H1 (cell line): Measurements from ENCODE around the gene PROSER3. TPM values are rescaled to one million over a fixed set of nuclear protein-coding genes. Genes with fewer than 3 reads are reported as not detected.

ENCODE experiments used
- CTCF ChIA-PET: fragments of 300-600 bp; sonication (Branson Sonifier 250); formaldehyde crosslinking; loops from one replicate; lab custom pipeline; 2021; ENCODE audit not compliant: partially characterized antibody; lab: Charles Lee
- POLR2A ChIA-PET: fragments of 300-600 bp; sonication (Branson Sonifier 250); formaldehyde crosslinking; loops from one replicate; lab custom pipeline; 2021; ENCODE audit warnings: inconsistent platforms; ENCODE audit not compliant: partially characterized antibody; lab: Charles Lee
- DNase-seq, 2 experiments: peaks; one replicate each; pipeline versions ENCODE4 v3.0.0 to v3.0.0-alpha.2; 2010 to 2022; ENCODE audit warnings: low spot score in 2 of 2, low read depth in 1 of 2, mixed read lengths in 1 of 2
- FAIRE-seq: peaks from 2 replicates; lab custom pipeline; 2011; peaks lifted over from hg19 to GRCh38; lab: Jason Lieb, UNC
- H2AFZ ChIP-seq: 2 replicates; pipeline ENCODE4 v1.8.1; 2012; ENCODE audit warnings: low read length, inconsistent platforms
- H2AK5ac ChIP-seq: 2 replicates; pipeline ENCODE4 v1.6.1; 2013; ENCODE audit warnings: low read depth, low read length
- H2BK120ac ChIP-seq: replicated peaks from 2 replicates; pipeline ENCODE3; 2013; ENCODE audit warnings: low read depth, low read length, inconsistent platforms
- H2BK12ac ChIP-seq: 2 replicates; pipeline ENCODE4 v1.6.1; 2013; ENCODE audit warnings: low read depth, low read length
- H2BK15ac ChIP-seq: 2 replicates; pipeline ENCODE4 v1.6.1; 2013; ENCODE audit warnings: low read length
- H2BK20ac ChIP-seq: 2 replicates; pipeline ENCODE4 v1.6.1; 2013; ENCODE audit warnings: low read length
- H2BK5ac ChIP-seq: 2 replicates; pipeline ENCODE4 v1.6.1; 2013; ENCODE audit warnings: low read depth, low read length
- H3K14ac ChIP-seq: 2 replicates; pipeline ENCODE4 v1.6.1; 2013; ENCODE audit warnings: inconsistent platforms; ENCODE audit not compliant: insufficient read length
- H3K18ac ChIP-seq: 2 replicates; pipeline ENCODE4 v1.6.1; 2013; ENCODE audit warnings: low read length; ENCODE audit errors: extremely low read depth
- H3K23ac ChIP-seq: 2 replicates; pipeline ENCODE4 v1.6.1; 2013; ENCODE audit warnings: inconsistent platforms; ENCODE audit not compliant: insufficient read length
- H3K23me2 ChIP-seq: 2 replicates; pipeline ENCODE4 v1.6.1; 2013; ENCODE audit warnings: low read depth, low read length
- H3K27ac ChIP-seq: 2 replicates; pipeline ENCODE4 v1.6.1; 2011; ENCODE audit warnings: low read depth, low read length, inconsistent platforms
- H3K27me3 ChIP-seq, 4 experiments: replicated peaks in 1 of 4; 1 replicate in 1 of 4; 2 replicates in 3 of 4; pipeline versions ENCODE4 v1.6.1 to v1.8.1; 2011 to 2013; ENCODE audit warnings: low read length in 3 of 4, mild to moderate bottlenecking in 3 of 4, inconsistent platforms in 2 of 4, mixed read lengths in 2 of 4, moderate library complexity in 1 of 4; ENCODE audit not compliant: control insufficient read depth in 3 of 4, insufficient read depth in 3 of 4; ENCODE audit errors: extremely low read depth in 1 of 4
- H3K36me3 ChIP-seq, 4 experiments: 2 replicates each; pipeline versions ENCODE4 v1.6.1 to v1.8.1; 2011 to 2013; ENCODE audit warnings: mild to moderate bottlenecking in 4 of 4, low read length in 3 of 4, moderate library complexity in 2 of 4, control low read depth in 1 of 4, inconsistent platforms in 1 of 4; ENCODE audit not compliant: insufficient read depth in 4 of 4, control insufficient read depth in 2 of 4
- H3K4ac ChIP-seq: replicated peaks from 2 replicates; pipeline ENCODE3; 2013; ENCODE audit warnings: low read length, low read depth, mixed read lengths, inconsistent platforms; ENCODE audit not compliant: insufficient read length
- H3K4me1 ChIP-seq, 4 experiments: replicated peaks in 1 of 4; 1 replicate in 1 of 4; 2 replicates in 3 of 4; pipeline versions ENCODE4 v1.6.1 to v1.8.1; 2011 to 2013; ENCODE audit warnings: low read length in 3 of 4, inconsistent platforms in 2 of 4, mixed read lengths in 1 of 4; ENCODE audit not compliant: insufficient read depth in 4 of 4, control insufficient read depth in 3 of 4
- H3K4me2 ChIP-seq, 2 experiments: 2 replicates each; pipeline versions ENCODE4 v1.6.1 to v1.8.1; 2011 to 2013; ENCODE audit warnings: low read depth in 2 of 2, low read length in 2 of 2, control low read depth in 1 of 2, inconsistent platforms in 1 of 2, mild to moderate bottlenecking in 1 of 2; ENCODE audit not compliant: insufficient read depth in 1 of 2
- H3K4me3 ChIP-seq, 4 experiments: fragments of 200-600, 300-600 bp in 1 of 4; sonication (generic), shearing (Covaris generic), sonication (Bioruptor Twin) in 1 of 4; 2 replicates each; pipeline versions ENCODE4 v1.5.1 to v1.8.1; 2011 to 2016; ENCODE audit warnings: low read length in 4 of 4, low read depth in 3 of 4, control low read depth in 2 of 4, inconsistent platforms in 2 of 4, mild to moderate bottlenecking in 2 of 4, mixed read lengths in 1 of 4, moderate library complexity in 1 of 4; ENCODE audit not compliant: insufficient read depth in 2 of 4; ENCODE audit errors: extremely low read depth in 1 of 4
- H3K56ac ChIP-seq: replicated peaks from 2 replicates; pipeline ENCODE3; 2013; ENCODE audit warnings: low read depth, mild to moderate bottlenecking, mixed read lengths, low read length, inconsistent platforms; ENCODE audit not compliant: insufficient read length
- H3K79me1 ChIP-seq: 2 replicates; pipeline ENCODE4 v1.6.1; 2013; ENCODE audit warnings: low read depth, low read length, control low read depth
- H3K79me2 ChIP-seq, 2 experiments: 2 replicates each; pipeline versions ENCODE4 v1.6.1 to v1.8.1; 2012 to 2013; ENCODE audit warnings: low read length in 2 of 2, mild to moderate bottlenecking in 2 of 2, inconsistent platforms in 1 of 2; ENCODE audit not compliant: insufficient read depth in 2 of 2, control insufficient read depth in 1 of 2
- H3K9ac ChIP-seq, 4 experiments: replicated peaks in 1 of 4; 1 replicate in 1 of 4; 2 replicates in 3 of 4; pipeline versions ENCODE4 v1.6.1 to v1.8.1; 2011 to 2013; ENCODE audit warnings: low read depth in 3 of 4, low read length in 3 of 4, control low read depth in 2 of 4, mild to moderate bottlenecking in 2 of 4, moderate library complexity in 2 of 4, inconsistent platforms in 1 of 4; ENCODE audit errors: extremely low read depth in 1 of 4
- H3K9me3 ChIP-seq, 2 experiments: 2 replicates each; pipeline versions ENCODE4 v1.6.1 to v1.8.1; 2012 to 2013; ENCODE audit warnings: mild to moderate bottlenecking in 2 of 2, moderate library complexity in 2 of 2, control low read depth in 1 of 2, inconsistent platforms in 1 of 2, low read depth in 1 of 2, low read length in 1 of 2, mixed read lengths in 1 of 2; ENCODE audit not compliant: insufficient read depth in 2 of 2
- H4K20me1 ChIP-seq, 2 experiments: replicated peaks in 1 of 2; 2 replicates each; pipeline versions ENCODE3 to v1.8.1; 2011 to 2013; ENCODE audit warnings: inconsistent platforms in 2 of 2, low read length in 2 of 2, mild to moderate bottlenecking in 1 of 2; ENCODE audit not compliant: insufficient read depth in 2 of 2, control insufficient read depth in 1 of 2
- H4K5ac ChIP-seq: 2 replicates; pipeline ENCODE4 v1.6.1; 2013; ENCODE audit warnings: low read length, low read depth, mixed read lengths, inconsistent platforms; ENCODE audit not compliant: insufficient read length
- H4K8ac ChIP-seq: 2 replicates; pipeline ENCODE4 v1.8.0; 2013; ENCODE audit warnings: mild to moderate bottlenecking, moderate library complexity, low read length, inconsistent platforms; ENCODE audit not compliant: insufficient read depth; ENCODE audit errors: extremely low read depth
- H4K91ac ChIP-seq: replicated peaks from 2 replicates; pipeline ENCODE3; 2013; ENCODE audit warnings: low read length, mixed read lengths, inconsistent platforms; ENCODE audit not compliant: insufficient read length
- WGBS, 2 experiments: shearing (Covaris generic) in 1 of 2; methylation state at CpG; one replicate each; pipeline versions ENCODE4 v1.1.6 to v1.1.7; 2013 to 2015; ENCODE audit warnings: low lambda C conversion rate in 2 of 2, mixed read lengths in 2 of 2, inconsistent platforms in 1 of 2, low coverage in 1 of 2, missing lambda C conversion rate in 1 of 2; ENCODE audit not compliant: insufficient replicate concordance in 2 of 2, insufficient coverage in 1 of 2, insufficient read length in 1 of 2; ENCODE audit errors: extremely low coverage in 1 of 2, missing lambda C conversion rate in 1 of 2; 5-methylcytosine and 5-hydroxymethylcytosine counted together
- polyA plus RNA-seq, 7 experiments: library from polyadenylated mRNA; depleted of rRNA in 3 of 7; stranded (reverse) in 5 of 7; unstranded in 2 of 7; fragments of >200 nt in 5 of 7; fragments of 200-250 nt in 2 of 7; gene quantifications; 1 replicate in 5 of 7; 2 replicates in 1 of 7; 4 replicates in 1 of 7; pipeline versions ENCODE4 v1.2.1 to v1.2.3, GENCODE V29; 2011 to 2013; ENCODE audit warnings: missing spikeins in 2 of 7, mixed read lengths in 2 of 7
- total RNA-seq: library from RNA; stranded (reverse); fragmentation: NEBNext Ultra II Directional; extraction: Animal tissue kit (Norgen Biotek cat#: 25700); gene quantifications from 2 replicates; pipeline ENCODE4 v1.2.1, GENCODE V29; 2021

The PROSER3 gene
- total and polyA plus RNA-seq, 2 of the 8 experiments (the other 6 are each of a cell fraction or from before 2014, with no cell fraction given), result 17.8 to 28.9 TPM

DNA sequence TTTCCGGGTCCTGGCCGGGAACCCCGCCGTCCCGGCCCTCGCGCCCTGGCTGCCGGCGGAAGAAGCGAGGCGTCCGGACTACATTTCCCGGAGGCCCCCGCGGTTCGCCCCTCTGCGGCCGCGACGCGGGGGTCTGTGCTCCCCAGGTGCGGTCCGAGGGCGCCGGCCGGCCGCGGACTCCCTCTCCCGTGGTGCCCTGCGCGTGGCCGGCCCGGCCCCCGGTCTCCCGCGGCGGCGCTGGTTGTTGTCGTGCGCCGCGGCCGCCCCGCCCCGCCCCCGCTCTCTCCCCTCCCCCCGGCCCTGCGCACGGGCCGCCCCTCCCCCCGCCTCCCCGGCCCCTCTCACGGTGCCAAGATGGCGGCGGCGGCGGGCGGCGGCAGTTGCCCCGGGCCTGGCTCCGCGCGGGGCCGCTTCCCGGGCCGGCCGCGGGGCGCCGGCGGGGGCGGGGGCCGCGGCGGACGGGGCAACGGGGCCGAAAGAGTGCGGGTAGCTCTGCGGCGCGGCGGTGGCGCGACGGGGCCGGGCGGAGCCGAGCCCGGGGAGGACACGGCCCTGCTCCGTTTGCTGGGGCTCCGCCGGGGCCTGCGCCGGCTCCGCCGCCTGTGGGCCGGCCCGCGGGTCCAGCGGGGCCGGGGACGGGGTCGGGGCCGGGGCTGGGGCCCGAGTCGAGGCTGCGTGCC lies 40.2 kb upstream of the PROSER3 start, which contains the start of gene KMT2B:
TSS of gene KMT2B (plus strand) at position 339 of the 680 bp plus-strand sequence. CDS start at position 355, 16 bp downstream.
- Histone ChIP-seq H3K4me1 (peaks cover 0 to 25% (median 17%) of the 10 kb centered on the region in 4 experiments; a peak in 6 of 7 replicates), H2BK12ac (peak within 1 kb of the TSS; percentile 62; the same call in 1 of the 2 replicates), H3K27me3 (no peaks in the 10 kb centered on the region), H3K9me3 (no peaks in the 10 kb centered on the region), H2BK120ac (no peak within 1 kb of the TSS), H3K79me1 (peaks cover 8% of the 10 kb centered on the region), H3K4me2 (peak within 1 kb of the TSS; percentile 84 to 97), H3K23ac (no peak within 1 kb of the TSS), H2BK5ac (peak within 1 kb of the TSS; percentile 96; the same call in 1 of the 2 replicates), H3K4me3 (peak within 1 kb of the TSS; percentile 70 to 89 (median 87)), H4K8ac (peak within 1 kb of the TSS; percentile 69), H2AK5ac (no peak within 1 kb of the TSS), H4K5ac (peak within 1 kb of the TSS; percentile 50), H3K27ac (peak within 1 kb of the TSS; percentile 79), H3K36me3 (peaks cover 6 to 22% (median 10%) of the 10 kb centered on the region in 4 experiments; a peak in 7 of 8 replicates), H3K79me2 (peaks cover 0 to 20% of the 10 kb centered on the region in 2 experiments; a peak in 3 of 4 replicates), H2AFZ (peak within 1 kb of the TSS; percentile 15; the same call in 1 of the 2 replicates), H3K18ac (peak within 1 kb of the TSS; percentile 94), H2BK15ac (peak within 1 kb of the TSS; percentile 48; the same call in 1 of the 2 replicates), H2BK20ac (no peak within 1 kb of the TSS), H4K20me1 (peaks cover 11 to 12% of the 10 kb centered on the region in 2 experiments), H3K9ac (peak within 1 kb of the TSS; percentile 51 to 86 (median 64); a peak in 6 of 7 replicates), H3K14ac (no peak within 1 kb of the TSS), H3K23me2 (peaks cover 13% of the 10 kb centered on the region), H3K4ac (peak within 1 kb of the TSS; percentile 74), H4K91ac (peak within 1 kb of the TSS; percentile 96), H3K56ac (peak within 1 kb of the TSS; percentile 91)
- POLR2A ChIA-PET, result interaction anchor here (0.8 to 5.0 kb wide), 8 partner anchors 10 to 213 kb away, joined by 3 to 54 read pairs (median 4); no protein-coding TSS in a partner anchor
- DNase-seq (peak in 1 of 2 experiments; percentile 94), FAIRE-seq (no peak)
- CTCF ChIA-PET, result interaction anchor here (11.8 kb wide), 1 partner anchor 20 kb away, joined by 80 read pairs; the partner anchor contains the start of gene IGFLR1
- WGBS, 2 experiments, result 0% methylated on average over 7 of the region's 109 CpGs; no CpG with 5 or more reads in 1 of the 2 experiments
